Mesendoderm (in vitro differentiated cells): ENCODE measurements around the gene NUBPL.

Experiments used
- DNase-seq: peaks from one replicate; pipeline ENCODE4 v3.0.0; 2013
- H2AK5ac ChIP-seq: 2 replicates; pipeline ENCODE4 v1.6.1; 2013; ENCODE audit warnings: low read length, inconsistent platforms
- H2BK120ac ChIP-seq: 2 replicates; pipeline ENCODE4 v1.6.1; 2013; ENCODE audit warnings: low read depth, mild to moderate bottlenecking, low read length, moderate library complexity, mixed read lengths
- H2BK15ac ChIP-seq: replicated peaks from 2 replicates; pipeline ENCODE4 v1.6.1; 2013; ENCODE audit warnings: low read depth, mild to moderate bottlenecking, moderate library complexity
- H2BK5ac ChIP-seq: 2 replicates; pipeline ENCODE4 v1.6.1; 2013; ENCODE audit warnings: low read length, inconsistent platforms
- H3K18ac ChIP-seq: 2 replicates; pipeline ENCODE4 v1.6.1; 2013; ENCODE audit warnings: mild to moderate bottlenecking, low read length, mixed read lengths
- H3K23ac ChIP-seq: one replicate; pipeline ENCODE4 v1.6.1; 2013; ENCODE audit warnings: low read length
- H3K27ac ChIP-seq: 2 replicates; pipeline ENCODE4 v1.5.1; 2013; ENCODE audit warnings: low read depth, mild to moderate bottlenecking, inconsistent platforms, low read length, moderate library complexity
- H3K27me3 ChIP-seq: 2 replicates; pipeline ENCODE4 v1.6.1; 2013; ENCODE audit warnings: low read length, control low read depth, mild to moderate bottlenecking, inconsistent platforms; ENCODE audit not compliant: insufficient read depth, poor library complexity
- H3K36me3 ChIP-seq: 2 replicates; pipeline ENCODE4 v1.6.1; 2013; ENCODE audit warnings: low read length, inconsistent platforms; ENCODE audit not compliant: control insufficient read depth, insufficient read depth
- H3K4ac ChIP-seq: one replicate; pipeline ENCODE4 v1.6.1; 2013; ENCODE audit warnings: low read depth, mild to moderate bottlenecking, low read length, moderate library complexity
- H3K4me1 ChIP-seq: 2 replicates; pipeline ENCODE4 v1.6.1; 2013; ENCODE audit warnings: low read depth, low read length, inconsistent platforms; ENCODE audit not compliant: control insufficient read depth
- H3K4me2 ChIP-seq: 2 replicates; pipeline ENCODE4 v1.6.1; 2013; ENCODE audit warnings: low read length
- H3K4me3 ChIP-seq: 2 replicates; pipeline ENCODE4 v1.5.1; 2013; ENCODE audit warnings: mild to moderate bottlenecking, low read length
- H3K56ac ChIP-seq: one replicate; pipeline ENCODE4 v1.6.1; 2013; ENCODE audit warnings: low read length
- H3K79me1 ChIP-seq: 2 replicates; pipeline ENCODE4 v1.6.1; 2013; ENCODE audit warnings: low read length, inconsistent platforms
- H3K79me2 ChIP-seq: 2 replicates; pipeline ENCODE4 v1.6.1; 2013; ENCODE audit warnings: mild to moderate bottlenecking, low read length; ENCODE audit not compliant: control insufficient read depth, insufficient read depth
- H3K9ac ChIP-seq: 2 replicates; pipeline ENCODE4 v1.6.1; 2013; ENCODE audit warnings: low read length, inconsistent platforms
- H4K5ac ChIP-seq: one replicate; pipeline ENCODE4 v1.6.1; 2013; ENCODE audit warnings: low read length
- H4K8ac ChIP-seq: one replicate; pipeline ENCODE4 v1.6.1; 2013; ENCODE audit warnings: low read depth, mild to moderate bottlenecking, control low read depth, low read length, moderate library complexity
- WGBS: extraction: QIAGEN DNeasy Blood & Tissue Kit; methylation state at CpG from one replicate; pipeline ENCODE4 v1.1.7; 2013; ENCODE audit warnings: low lambda C conversion rate, missing lambda C conversion rate; ENCODE audit not compliant: insufficient coverage; ENCODE audit errors: extremely low coverage; 5-methylcytosine and 5-hydroxymethylcytosine counted together

Gene NUBPL

DNA sequence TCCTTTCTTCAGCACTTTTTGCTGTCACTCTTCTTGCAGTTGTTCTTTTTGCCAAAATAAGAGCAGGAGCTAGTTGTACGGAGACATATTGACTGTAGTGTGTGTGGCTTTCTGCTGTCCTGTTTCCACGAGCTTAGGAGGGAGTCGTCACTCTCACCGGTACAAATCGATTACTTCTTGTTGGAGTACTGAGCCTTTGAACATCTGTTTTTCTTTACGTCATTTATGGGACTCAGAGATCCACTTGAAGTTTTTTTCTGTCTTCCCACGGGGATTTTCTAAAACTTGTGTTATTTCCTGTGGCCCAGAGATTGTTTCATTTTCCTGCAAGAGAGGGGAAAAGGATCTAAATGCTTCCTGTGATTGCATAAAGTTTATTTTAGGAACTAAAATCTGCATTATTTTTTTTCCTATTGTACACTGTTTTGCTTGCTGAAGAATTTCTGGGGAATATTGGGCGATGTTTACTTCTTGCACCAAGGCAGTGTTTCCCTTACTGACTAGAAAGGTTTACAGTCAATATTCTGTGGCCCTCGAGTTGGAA, 316.1 kb downstream of the NUBPL start:
- no peak overlapping the region for H3K9ac ChIP-seq
- no peaks in the 10 kb centered on the region for H3K36me3 ChIP-seq
- no peaks in the 10 kb centered on the region for H3K79me1 ChIP-seq
- H3K23ac ChIP-seq, result no peak overlapping the region
- no peak overlapping the region for H3K4ac ChIP-seq
- H3K56ac ChIP-seq, result no peak overlapping the region
- H3K79me2 ChIP-seq, result no peaks in the 10 kb centered on the region
- WGBS, result no CpG with 5 or more reads among the region's 9 CpGs
- H3K18ac ChIP-seq, result no peak overlapping the region
- no peaks in the 10 kb centered on the region for H3K27me3 ChIP-seq
- DNase-seq, result no peak
- H3K27ac ChIP-seq, result no peak overlapping the region
- no peak overlapping the region for H2BK15ac ChIP-seq
- no peaks in the 10 kb centered on the region for H3K4me1 ChIP-seq
- no peak overlapping the region for H3K4me2 ChIP-seq
- no peak overlapping the region for H3K4me3 ChIP-seq
- no peak overlapping the region for H2BK5ac ChIP-seq
- H2AK5ac ChIP-seq, result no peak overlapping the region
- H4K5ac ChIP-seq, result no peak overlapping the region
- H2BK120ac ChIP-seq, result no peak overlapping the region
- H4K8ac ChIP-seq, result no peak overlapping the region

DNA sequence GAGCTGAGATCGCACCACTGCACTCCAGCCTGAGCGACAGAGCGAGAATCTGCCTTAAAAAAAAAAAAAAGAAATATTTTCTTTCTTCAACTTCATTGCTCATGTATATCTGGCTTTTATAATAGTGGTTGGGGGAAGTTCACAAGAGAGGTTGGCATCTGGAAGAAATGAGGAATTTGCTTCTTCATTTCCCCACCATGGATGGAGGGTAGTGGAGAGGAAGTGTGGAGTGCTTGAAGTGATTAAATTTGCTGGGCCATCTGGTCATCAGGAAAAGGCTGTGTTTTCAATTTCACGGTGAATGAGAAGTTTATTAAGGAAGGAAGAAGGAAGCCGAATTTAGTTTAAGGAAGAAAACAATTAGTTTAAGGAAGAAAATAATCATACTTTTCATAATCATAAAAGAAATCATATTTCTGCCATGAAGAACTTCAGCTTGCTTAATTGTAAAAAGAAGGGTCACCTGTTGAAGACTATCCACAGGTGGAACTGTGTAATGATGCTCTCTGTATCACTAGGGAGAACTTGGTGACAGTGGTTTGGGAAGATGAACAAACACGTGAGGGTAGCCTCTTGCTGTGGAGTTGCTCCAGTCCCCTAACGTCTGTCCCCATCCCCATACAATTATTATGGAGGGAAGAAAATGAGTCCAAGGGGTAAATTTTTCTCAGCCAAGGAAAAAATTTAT, 318.6 kb downstream of the NUBPL start:
- H3K79me2 ChIP-seq, result no peaks in the 10 kb centered on the region
- no peak overlapping the region for H3K18ac ChIP-seq
- no peak overlapping the region for H2BK15ac ChIP-seq
- no peak overlapping the region for H4K8ac ChIP-seq
- H4K5ac ChIP-seq, result no peak overlapping the region
- H3K27me3 ChIP-seq, result no peaks in the 10 kb centered on the region
- no peaks in the 10 kb centered on the region for H3K4me1 ChIP-seq
- no peak overlapping the region for H2BK5ac ChIP-seq
- no peak overlapping the region for H3K27ac ChIP-seq
- no peak overlapping the region for H3K56ac ChIP-seq
- no peak overlapping the region for H2AK5ac ChIP-seq
- no peaks in the 10 kb centered on the region for H3K79me1 ChIP-seq
- H3K36me3 ChIP-seq, result no peaks in the 10 kb centered on the region
- H3K4ac ChIP-seq, result no peak overlapping the region
- H3K4me2 ChIP-seq, result no peak overlapping the region
- no peak overlapping the region for H2BK120ac ChIP-seq
- no CpG with 5 or more reads among the region's 7 CpGs for WGBS
- DNase-seq, result no peak
- H3K4me3 ChIP-seq, result no peak overlapping the region
- H3K9ac ChIP-seq, result no peak overlapping the region
- H3K23ac ChIP-seq, result no peak overlapping the region

GRCh38 chr14:31880935-31881334, 319.7 kb downstream of the NUBPL start:
- no peak overlapping the region for H2BK120ac ChIP-seq
- H3K18ac ChIP-seq, result no peak overlapping the region
- H3K4me1 ChIP-seq, result no peaks in the 10 kb centered on the region
- no peaks in the 10 kb centered on the region for H3K79me1 ChIP-seq
- no peak overlapping the region for H2BK15ac ChIP-seq
- no peak overlapping the region for H4K8ac ChIP-seq
- H3K27ac ChIP-seq, result no peak overlapping the region
- H3K4me3 ChIP-seq, result no peak overlapping the region
- H4K5ac ChIP-seq, result no peak overlapping the region
- no peak overlapping the region for H2BK5ac ChIP-seq
- H3K79me2 ChIP-seq, result no peaks in the 10 kb centered on the region
- no peak overlapping the region for H2AK5ac ChIP-seq
- WGBS, result no CpG with 5 or more reads among the region's 4 CpGs
- no peak overlapping the region for H3K4me2 ChIP-seq
- H3K4ac ChIP-seq, result no peak overlapping the region
- H3K27me3 ChIP-seq, result no peaks in the 10 kb centered on the region
- H3K23ac ChIP-seq, result no peak overlapping the region
- H3K56ac ChIP-seq, result no peak overlapping the region
- no peak overlapping the region for H3K9ac ChIP-seq
- no peaks in the 10 kb centered on the region for H3K36me3 ChIP-seq
- DNase-seq, result peak; percentile 73

GRCh38 chr14:31881531-31882310, 320.5 kb downstream of the NUBPL start:
- H3K27ac ChIP-seq, result no peak overlapping the region
- H3K79me1 ChIP-seq, result no peaks in the 10 kb centered on the region
- no peak overlapping the region for H3K4me3 ChIP-seq
- no peak overlapping the region for H3K9ac ChIP-seq
- DNase-seq, result no peak
- no peak overlapping the region for H3K23ac ChIP-seq
- no peak overlapping the region for H4K5ac ChIP-seq
- no peak overlapping the region for H3K4ac ChIP-seq
- H3K27me3 ChIP-seq, result no peaks in the 10 kb centered on the region
- no peak overlapping the region for H3K56ac ChIP-seq
- H2AK5ac ChIP-seq, result no peak overlapping the region
- H3K18ac ChIP-seq, result no peak overlapping the region
- H3K4me2 ChIP-seq, result no peak overlapping the region
- H3K79me2 ChIP-seq, result no peaks in the 10 kb centered on the region
- no peaks in the 10 kb centered on the region for H3K36me3 ChIP-seq
- no CpG with 5 or more reads among the region's 4 CpGs for WGBS
- no peak overlapping the region for H4K8ac ChIP-seq
- H3K4me1 ChIP-seq, result no peaks in the 10 kb centered on the region
- no peak overlapping the region for H2BK15ac ChIP-seq
- no peak overlapping the region for H2BK120ac ChIP-seq
- no peak overlapping the region for H2BK5ac ChIP-seq

GRCh38 chr14:31884238-31884637, 323.0 kb downstream of the NUBPL start:
- H3K18ac ChIP-seq, result no peak overlapping the region
- whole genome bisulfite sequencing, result no CpG with 5 or more reads among the region's 2 CpGs
- no peak overlapping the region for H2BK5ac ChIP-seq
- H2BK15ac ChIP-seq, result no peak overlapping the region
- H3K4me3 ChIP-seq, result no peak overlapping the region
- H3K4me1 ChIP-seq, result no peaks in the 10 kb centered on the region
- H4K5ac ChIP-seq, result no peak overlapping the region
- H3K27me3 ChIP-seq, result no peaks in the 10 kb centered on the region
- H4K8ac ChIP-seq, result no peak overlapping the region
- peak; percentile 25 for DNase-seq
- no peak overlapping the region for H3K4me2 ChIP-seq
- no peaks in the 10 kb centered on the region for H3K79me2 ChIP-seq
- no peaks in the 10 kb centered on the region for H3K36me3 ChIP-seq
- H2BK120ac ChIP-seq, result no peak overlapping the region
- H3K4ac ChIP-seq, result no peak overlapping the region
- H3K27ac ChIP-seq, result no peak overlapping the region
- H3K9ac ChIP-seq, result no peak overlapping the region
- no peak overlapping the region for H3K56ac ChIP-seq
- no peaks in the 10 kb centered on the region for H3K79me1 ChIP-seq
- H2AK5ac ChIP-seq, result no peak overlapping the region
- H3K23ac ChIP-seq, result no peak overlapping the region
